K562 (cell line): ENCODE results near the gene DDR2. TPM values are rescaled to one million over a fixed set of nuclear protein-coding genes. Genes with fewer than 3 reads are reported as not detected.

Source experiments
- BHLHE40 ChIP-seq: IDR thresholded peaks from 2 replicates; pipeline ENCODE4 v1.6.1; 2011; ENCODE audit warnings: low read length, improper control_type of control experiment
- CLOCK ChIP-seq: fragments of 250-450 bp; sonication (Bioruptor Pico); IDR thresholded peaks from 2 replicates; pipeline ENCODE4 v1.4.0; 2020; ENCODE audit warnings: mild to moderate bottlenecking, moderate library complexity, borderline replicate concordance
- CXXC5 ChIP-seq: fragments of 250-450 bp; sonication (Bioruptor Pico); IDR thresholded peaks from 2 replicates; pipeline ENCODE4 v1.8.0; 2022; ENCODE audit warnings: inconsistent platforms, mild to moderate bottlenecking, moderate library complexity
- ELF2 ChIP-seq: fragments of 250-450 bp; sonication (Bioruptor Pico); IDR thresholded peaks from 2 replicates; pipeline ENCODE4 v1.5.0; 2021; ENCODE audit warnings: mild to moderate bottlenecking
- HSF4 ChIP-seq: fragments of 250-450 bp; sonication (Bioruptor Pico); IDR thresholded peaks from 2 replicates; pipeline ENCODE4 v2.1.2; 2022; ENCODE audit warnings: mild to moderate bottlenecking, moderate library complexity, borderline replicate concordance
- JUND ChIP-seq, 2 experiments: IDR thresholded peaks; 2 replicates in 1 of 2; 3 replicates in 1 of 2; pipeline ENCODE4 v1.6.1; 2011; ENCODE audit warnings: borderline replicate concordance in 2 of 2, low read depth in 2 of 2, low read length in 2 of 2, improper control_type of control experiment in 1 of 2, missing biosample characterization in 1 of 2, missing genetic modification characterization in 1 of 2, missing genetic modification reagents in 1 of 2
- MAFF ChIP-seq: IDR thresholded peaks from 2 replicates; pipeline ENCODE4 v1.6.1; 2012; ENCODE audit warnings: low read length, improper control_type of control experiment
- MED1 ChIP-seq: sonication (generic); formaldehyde crosslinking; IDR thresholded peaks from 2 replicates; pipeline ENCODE4 v1.8.1; 2023; ENCODE audit warnings: missing genetic modification reagents, borderline replicate concordance
- POU5F1 ChIP-seq: fragments of 150-350 bp; IDR thresholded peaks from 2 replicates; pipeline ENCODE4 v1.6.1; 2014; ENCODE audit warnings: borderline replicate concordance, low read length, low read depth, mild to moderate bottlenecking; ENCODE audit not compliant: partially characterized antibody
- RBFOX2 ChIP-seq: fragments of 200-400 bp; formaldehyde crosslinking; IDR thresholded peaks from 2 replicates; pipeline ENCODE4 v1.6.1; 2017; ENCODE audit warnings: low read depth, mild to moderate bottlenecking, low read length, moderate library complexity
- TARDBP ChIP-seq: fragments of 450-650 bp; IDR thresholded peaks from 2 replicates; pipeline ENCODE4 v1.6.1; 2016
- polyA plus RNA-seq, 8 experiments: library from polyadenylated mRNA; depleted of rRNA in 4 of 8; stranded (reverse) in 5 of 8; unstranded in 3 of 8; fragments of >200 nt; fragmentation: Nextera tagmentation in 2 of 8; fragmentation: Illumina TruSeq in 1 of 8; extraction: Ambion mirVana in 2 of 8; extraction: Trizol in 1 of 8; gene quantifications; 2 replicates each; pipeline versions ENCODE4 v1.2.1 to v1.2.3, GENCODE V29; 2011 to 2014; ENCODE audit warnings: inconsistent platforms in 1 of 8, missing spikeins in 1 of 8
- total RNA-seq, 7 experiments: library from RNA; depleted of rRNA in 6 of 7; stranded (reverse); fragments of >200 nt in 6 of 7; fragmentation: Illumina TruSeq in 2 of 7; extraction: Trizol in 2 of 7; gene quantifications; 2 replicates each; pipeline versions ENCODE4 v1.2.1 to v1.2.3, GENCODE V29; 2011 to 2021; ENCODE audit warnings: low replicate concordance in 1 of 7
- TF ChIP-seq, protein P1 (sequence below): fragments of 450-650 bp; IDR thresholded peaks from 2 replicates; pipeline ENCODE4 v1.6.1; 2018; ENCODE audit not compliant: partially characterized antibody

The DDR2 gene
- total and polyA plus RNA-seq, 9 of the 15 experiments (the other 6 are each of a cell fraction or from before 2014, with no cell fraction given): 0.36 to 2.0 (median 1.1) TPM

GRCh38 chr1:162631546-162632191 lies 595 bp upstream of the DDR2 start (continued):
- no peak for TF ChIP-seq POU5F1
- no peak for TF ChIP-seq TARDBP
- peak; percentile 31; the same call in 1 of the 2 replicates for TF ChIP-seq CXXC5 (CRISPR knock-in tag)
- TF ChIP-seq HSF4: no peak
- no peak for TF ChIP-seq MAFF
- TF ChIP-seq, protein P1, sequence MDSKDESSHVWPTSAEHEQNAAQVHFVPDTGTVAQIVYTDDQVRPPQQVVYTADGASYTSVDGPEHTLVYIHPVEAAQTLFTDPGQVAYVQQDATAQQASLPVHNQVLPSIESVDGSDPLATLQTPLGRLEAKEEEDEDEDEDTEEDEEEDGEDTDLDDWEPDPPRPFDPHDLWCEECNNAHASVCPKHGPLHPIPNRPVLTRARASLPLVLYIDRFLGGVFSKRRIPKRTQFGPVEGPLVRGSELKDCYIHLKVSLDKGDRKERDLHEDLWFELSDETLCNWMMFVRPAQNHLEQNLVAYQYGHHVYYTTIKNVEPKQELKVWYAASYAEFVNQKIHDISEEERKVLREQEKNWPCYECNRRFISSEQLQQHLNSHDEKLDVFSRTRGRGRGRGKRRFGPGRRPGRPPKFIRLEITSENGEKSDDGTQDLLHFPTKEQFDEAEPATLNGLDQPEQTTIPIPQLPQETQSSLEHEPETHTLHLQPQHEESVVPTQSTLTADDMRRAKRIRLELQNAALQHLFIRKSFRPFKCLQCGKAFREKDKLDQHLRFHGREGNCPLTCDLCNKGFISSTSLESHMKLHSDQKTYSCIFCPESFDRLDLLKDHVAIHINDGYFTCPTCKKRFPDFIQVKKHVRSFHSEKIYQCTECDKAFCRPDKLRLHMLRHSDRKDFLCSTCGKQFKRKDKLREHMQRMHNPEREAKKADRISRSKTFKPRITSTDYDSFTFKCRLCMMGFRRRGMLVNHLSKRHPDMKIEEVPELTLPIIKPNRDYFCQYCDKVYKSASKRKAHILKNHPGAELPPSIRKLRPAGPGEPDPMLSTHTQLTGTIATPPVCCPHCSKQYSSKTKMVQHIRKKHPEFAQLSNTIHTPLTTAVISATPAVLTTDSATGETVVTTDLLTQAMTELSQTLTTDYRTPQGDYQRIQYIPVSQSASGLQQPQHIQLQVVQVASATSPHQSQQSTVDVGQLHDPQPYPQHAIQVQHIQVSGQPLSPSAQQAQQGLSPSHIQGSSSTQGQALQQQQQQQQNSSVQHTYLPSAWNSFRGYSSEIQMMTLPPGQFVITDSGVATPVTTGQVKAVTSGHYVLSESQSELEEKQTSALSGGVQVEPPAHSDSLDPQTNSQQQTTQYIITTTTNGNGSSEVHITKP: peak; percentile 11
- TF ChIP-seq RBFOX2: no peak
- TF ChIP-seq JUND (IDR thresholded peaks at IDR 0.05; ENCODE audit: borderline replicate concordance, low read depth, low read length): peak; percentile 25; the same call in 1 of the 2 replicates
- TF ChIP-seq JUND (tag; IDR thresholded peaks at IDR 0.05; ENCODE audit: borderline replicate concordance, low read depth, low read length): no peak
- 0 out of 2 replicates have a peak, but pooled peaks have one; percentile 10 for TF ChIP-seq BHLHE40
- TF ChIP-seq CLOCK (CRISPR knock-in tag): no peak
- TF ChIP-seq ELF2 (CRISPR knock-in tag): 0 out of 2 replicates have a peak, but pooled peaks have one; percentile 51
- TF ChIP-seq MED1 (CRISPR knock-in tag): no peak
